Fibroblast of pulmonary artery (primary cell): Measurements from ENCODE around the gene IQCN.

Experiments
- DNase-seq: peaks from one replicate; pipeline ENCODE4 v3.0.0-alpha.2; 2010; ENCODE audit warnings: low read depth
- H3K4me3 ChIP-seq: replicated peaks from 2 replicates; pipeline ENCODE4 v1.5.1; 2011; ENCODE audit warnings: low read depth, mild to moderate bottlenecking, control low read depth, low read length, moderate library complexity
- CTCF ChIP-seq: IDR thresholded peaks from 2 replicates; pipeline ENCODE4 v1.5.1; 2011; ENCODE audit warnings: mild to moderate bottlenecking, control low read depth, low read length, inconsistent platforms; ENCODE audit errors: missing control alignments

Gene IQCN

GRCh38 chr19:18310118-18310909 is 36.1 kb upstream of the IQCN start:
- H3K4me3 ChIP-seq, result no peak overlapping the region
- TF ChIP-seq CTCF, result no peak
- no peak for DNase-seq

- no peak for DNase-seq
- no peak for TF ChIP-seq CTCF
- H3K4me3 ChIP-seq, result no peak overlapping the region
Measured at GRCh38 chr19:18309525-18310064, 35.3 kb upstream of the IQCN start.

- TF ChIP-seq CTCF, result no peak
- no peak for DNase-seq
- no peak overlapping the region for H3K4me3 ChIP-seq
Measured at GRCh38 chr19:18308948-18309325, 34.7 kb upstream of the IQCN start.

GRCh38 chr19:18308051-18308947 is 34.0 kb upstream of the IQCN start:
- no peak for TF ChIP-seq CTCF
- no peak overlapping the region for H3K4me3 ChIP-seq
- DNase-seq, result no peak

- H3K4me3 ChIP-seq, result no peak overlapping the region
- no peak for DNase-seq
- TF ChIP-seq CTCF, result no peak
Measured at GRCh38 chr19:18307271-18307681, 33.0 kb upstream of the IQCN start.

- no peak for DNase-seq
- TF ChIP-seq CTCF, result no peak
- no peak overlapping the region for H3K4me3 ChIP-seq
Measured at GRCh38 chr19:18306888-18307260, 32.6 kb upstream of the IQCN start.
